SK-N-SH treated with all-trans-retinoic acid at 6 μM for 48 hours (cell line): ENCODE data around the gene DLG1.

ENCODE experiments used
- ATAC-seq: fragments of 200-7000 bp; cut with Tn5 transposase; 3 replicates; pipeline ENCODE4 v1.9.1; 2020; ENCODE audit warnings: mild to moderate bottlenecking, moderate library complexity
- ARNTL ChIP-seq: fragments of 450-650 bp; formaldehyde crosslinking; IDR thresholded peaks from 2 replicates; pipeline ENCODE4 v1.5.0; 2020; ENCODE audit warnings: low read depth, mild to moderate bottlenecking, moderate library complexity, borderline replicate concordance
- BACH2 ChIP-seq: fragments of 250-450 bp; sonication (Bioruptor Pico); IDR thresholded peaks from 2 replicates; pipeline ENCODE4 v1.9.0; 2021; ENCODE audit warnings: mild to moderate bottlenecking, borderline replicate concordance
- CSDC2 ChIP-seq: fragments of 250-450 bp; sonication (Bioruptor Pico); IDR thresholded peaks from 2 replicates; pipeline ENCODE4 v1.5.0; 2020; ENCODE audit warnings: mild to moderate bottlenecking, moderate library complexity
- ESRRG ChIP-seq: fragments of 250-450 bp; sonication (Bioruptor Pico); IDR thresholded peaks from 2 replicates; pipeline ENCODE4 v1.6.1; 2021; ENCODE audit warnings: mild to moderate bottlenecking
- GLIS3 ChIP-seq: fragments of 250-450 bp; sonication (Bioruptor Pico); IDR thresholded peaks from 2 replicates; pipeline ENCODE4 v1.5.0; 2020; ENCODE audit warnings: mild to moderate bottlenecking, moderate library complexity
- ISL1 ChIP-seq: fragments of 250-450 bp; sonication (Bioruptor Pico); IDR thresholded peaks from 2 replicates; pipeline ENCODE4 v2.1.2; 2022; ENCODE audit warnings: mild to moderate bottlenecking, moderate library complexity
- OSR1 ChIP-seq: fragments of 250-450 bp; sonication (Bioruptor Pico); IDR thresholded peaks from 2 replicates; pipeline ENCODE4 v1.8.0; 2022; ENCODE audit warnings: moderate library complexity, mild to moderate bottlenecking, inconsistent platforms
- PPARA ChIP-seq: fragments of 250-450 bp; sonication (Bioruptor Pico); IDR thresholded peaks from 2 replicates; pipeline ENCODE4 v1.5.0; 2020; ENCODE audit warnings: mild to moderate bottlenecking, borderline replicate concordance
- RARB ChIP-seq: fragments of 250-450 bp; sonication (Bioruptor Pico); IDR thresholded peaks from 2 replicates; pipeline ENCODE4 v1.8.0; 2021; ENCODE audit warnings: mild to moderate bottlenecking, moderate library complexity
- SNAI2 ChIP-seq: fragments of 250-450 bp; sonication (Bioruptor Pico); IDR thresholded peaks from 2 replicates; pipeline ENCODE4 v1.5.0; 2020; ENCODE audit warnings: mild to moderate bottlenecking, moderate library complexity
- TCF4 ChIP-seq: fragments of 250-450 bp; sonication (Bioruptor Pico); IDR thresholded peaks from 2 replicates; pipeline ENCODE4 v1.8.0; 2021; ENCODE audit warnings: mild to moderate bottlenecking, moderate library complexity, borderline replicate concordance
- TOX ChIP-seq: fragments of 250-450 bp; sonication (Bioruptor Pico); IDR thresholded peaks from 2 replicates; pipeline ENCODE4 v1.8.0; 2021; ENCODE audit warnings: mild to moderate bottlenecking, moderate library complexity, borderline replicate concordance
- TSHZ2 ChIP-seq: fragments of 250-450 bp; sonication (Bioruptor Pico); IDR thresholded peaks from 2 replicates; pipeline ENCODE4 v1.5.0; 2020; ENCODE audit warnings: mild to moderate bottlenecking, moderate library complexity
- ZC3H10 ChIP-seq: fragments of 250-450 bp; sonication (Bioruptor Pico); IDR thresholded peaks from 2 replicates; pipeline ENCODE4 v1.5.1; 2021; ENCODE audit warnings: mild to moderate bottlenecking, moderate library complexity
- ZFP3 ChIP-seq: fragments of 250-450 bp; sonication (Bioruptor Pico); IDR thresholded peaks from 2 replicates; pipeline ENCODE4 v1.5.0; 2020; ENCODE audit warnings: mild to moderate bottlenecking, moderate library complexity
- ZFP30 ChIP-seq: fragments of 450-650 bp; formaldehyde crosslinking; IDR thresholded peaks from 2 replicates; pipeline ENCODE4 v1.5.0; 2022; ENCODE audit warnings: mild to moderate bottlenecking, moderate library complexity
- TF ChIP-seq, protein P1 (sequence below): fragments of 250-450 bp; sonication (Bioruptor Pico); IDR thresholded peaks from 2 replicates; pipeline ENCODE4 v1.8.0; 2021; ENCODE audit warnings: low read depth, mild to moderate bottlenecking, moderate library complexity, borderline replicate concordance
- TF ChIP-seq, protein P2 (sequence below): fragments of 250-450 bp; sonication (Bioruptor Pico); IDR thresholded peaks from 2 replicates; pipeline ENCODE4 v1.5.1; 2021; ENCODE audit warnings: mild to moderate bottlenecking, moderate library complexity
- TF ChIP-seq, protein P3 (sequence below): fragments of 250-450 bp; sonication (Bioruptor Pico); IDR thresholded peaks from 2 replicates; pipeline ENCODE4 v1.5.1; 2020; ENCODE audit warnings: low read depth, mild to moderate bottlenecking, moderate library complexity
- TF ChIP-seq, protein P4 (sequence below): fragments of 250-450 bp; sonication (Bioruptor Pico); IDR thresholded peaks from 2 replicates; pipeline ENCODE4 v1.8.0; 2020; ENCODE audit warnings: mild to moderate bottlenecking, moderate library complexity, borderline replicate concordance

Gene DLG1

GRCh38 chr3:196997311-196997710, 301.1 kb downstream of the DLG1 start:
- no peak for ATAC-seq
- TF ChIP-seq, protein P1, sequence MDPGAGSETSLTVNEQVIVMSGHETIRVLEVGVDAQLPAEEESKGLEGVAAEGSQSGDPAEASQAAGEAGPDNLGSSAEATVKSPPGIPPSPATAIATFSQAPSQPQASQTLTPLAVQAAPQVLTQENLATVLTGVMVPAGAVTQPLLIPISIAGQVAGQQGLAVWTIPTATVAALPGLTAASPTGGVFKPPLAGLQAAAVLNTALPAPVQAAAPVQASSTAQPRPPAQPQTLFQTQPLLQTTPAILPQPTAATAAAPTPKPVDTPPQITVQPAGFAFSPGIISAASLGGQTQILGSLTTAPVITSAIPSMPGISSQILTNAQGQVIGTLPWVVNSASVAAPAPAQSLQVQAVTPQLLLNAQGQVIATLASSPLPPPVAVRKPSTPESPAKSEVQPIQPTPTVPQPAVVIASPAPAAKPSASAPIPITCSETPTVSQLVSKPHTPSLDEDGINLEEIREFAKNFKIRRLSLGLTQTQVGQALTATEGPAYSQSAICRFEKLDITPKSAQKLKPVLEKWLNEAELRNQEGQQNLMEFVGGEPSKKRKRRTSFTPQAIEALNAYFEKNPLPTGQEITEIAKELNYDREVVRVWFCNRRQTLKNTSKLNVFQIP (CRISPR knock-in tag) = no peak
- TF ChIP-seq ZC3H10 (CRISPR knock-in tag) (no peak), BACH2 (CRISPR knock-in tag) (no peak), CSDC2 (no peak), ESRRG (no peak)
- TF ChIP-seq, protein P2, sequence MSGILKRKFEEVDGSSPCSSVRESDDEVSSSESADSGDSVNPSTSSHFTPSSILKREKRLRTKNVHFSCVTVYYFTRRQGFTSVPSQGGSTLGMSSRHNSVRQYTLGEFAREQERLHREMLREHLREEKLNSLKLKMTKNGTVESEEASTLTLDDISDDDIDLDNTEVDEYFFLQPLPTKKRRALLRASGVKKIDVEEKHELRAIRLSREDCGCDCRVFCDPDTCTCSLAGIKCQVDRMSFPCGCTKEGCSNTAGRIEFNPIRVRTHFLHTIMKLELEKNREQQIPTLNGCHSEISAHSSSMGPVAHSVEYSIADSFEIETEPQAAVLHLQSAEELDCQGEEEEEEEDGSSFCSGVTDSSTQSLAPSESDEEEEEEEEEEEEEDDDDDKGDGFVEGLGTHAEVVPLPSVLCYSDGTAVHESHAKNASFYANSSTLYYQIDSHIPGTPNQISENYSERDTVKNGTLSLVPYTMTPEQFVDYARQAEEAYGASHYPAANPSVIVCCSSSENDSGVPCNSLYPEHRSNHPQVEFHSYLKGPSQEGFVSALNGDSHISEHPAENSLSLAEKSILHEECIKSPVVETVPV (CRISPR knock-in tag) = no peak
- TF ChIP-seq, protein P3, sequence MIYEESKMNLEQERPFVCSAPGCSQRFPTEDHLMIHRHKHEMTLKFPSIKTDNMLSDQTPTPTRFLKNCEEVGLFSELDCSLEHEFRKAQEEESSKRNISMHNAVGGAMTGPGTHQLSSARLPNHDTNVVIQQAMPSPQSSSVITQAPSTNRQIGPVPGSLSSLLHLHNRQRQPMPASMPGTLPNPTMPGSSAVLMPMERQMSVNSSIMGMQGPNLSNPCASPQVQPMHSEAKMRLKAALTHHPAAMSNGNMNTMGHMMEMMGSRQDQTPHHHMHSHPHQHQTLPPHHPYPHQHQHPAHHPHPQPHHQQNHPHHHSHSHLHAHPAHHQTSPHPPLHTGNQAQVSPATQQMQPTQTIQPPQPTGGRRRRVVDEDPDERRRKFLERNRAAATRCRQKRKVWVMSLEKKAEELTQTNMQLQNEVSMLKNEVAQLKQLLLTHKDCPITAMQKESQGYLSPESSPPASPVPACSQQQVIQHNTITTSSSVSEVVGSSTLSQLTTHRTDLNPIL (CRISPR knock-in tag) = no peak

DNA sequence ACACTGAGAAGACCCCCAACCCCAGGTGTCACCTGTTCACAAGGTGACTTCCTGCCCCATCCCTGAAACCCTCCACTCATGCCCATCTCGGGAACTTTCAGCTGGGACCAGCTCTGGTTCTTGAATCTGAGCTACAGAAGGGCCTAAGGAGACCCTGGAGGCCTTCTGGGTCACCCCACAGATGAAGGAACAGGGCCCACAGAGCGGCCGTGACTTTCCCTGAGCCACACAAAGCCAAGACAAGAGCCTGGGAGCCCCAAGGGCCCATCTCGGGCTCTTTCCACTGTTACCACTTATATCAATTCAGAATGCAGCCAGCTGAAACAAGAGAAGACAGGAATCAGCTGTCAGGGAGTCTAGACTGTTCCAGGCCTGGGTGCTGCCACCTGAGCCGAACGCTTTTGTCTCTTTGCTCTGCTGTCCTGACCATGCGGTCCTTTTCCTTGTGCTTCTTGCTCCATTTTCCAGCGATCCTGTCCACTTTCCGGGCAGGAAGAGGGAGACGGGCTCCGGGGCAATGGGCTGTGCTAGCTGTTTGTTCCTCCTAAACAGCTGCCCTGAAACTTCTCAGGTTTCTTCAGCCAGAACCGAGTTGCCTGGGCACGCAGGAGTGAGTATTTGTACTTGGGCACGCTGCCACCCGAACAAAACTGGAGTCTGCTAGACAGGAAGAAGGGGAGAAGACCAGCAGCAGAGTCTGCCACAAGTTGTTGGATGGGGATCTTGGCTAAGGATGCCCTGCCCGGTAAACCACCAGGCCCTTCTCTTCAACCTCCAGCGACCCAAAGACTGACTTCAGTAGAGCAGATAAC, 301.8 kb downstream of the DLG1 start:
- ATAC-seq = no peak

GRCh38 chr3:196995646-196996355, 302.6 kb downstream of the DLG1 start:
- no peak for ATAC-seq
- TF ChIP-seq SNAI2 (CRISPR knock-in tag) (no peak), RARB (CRISPR knock-in tag) (no peak)
- TF ChIP-seq, all 23 proteins: peak for 0

More for the DNA sequence above, 301.8 kb downstream of the DLG1 start:
- TF ChIP-seq SNAI2 (CRISPR knock-in tag) (no peak), ARNTL (no peak), TCF4 (CRISPR knock-in tag) (no peak), ZFP30 (CRISPR knock-in tag) (no peak), GLIS3 (no peak), ISL1 (CRISPR knock-in tag) (no peak), RARB (CRISPR knock-in tag) (no peak)

DNA sequence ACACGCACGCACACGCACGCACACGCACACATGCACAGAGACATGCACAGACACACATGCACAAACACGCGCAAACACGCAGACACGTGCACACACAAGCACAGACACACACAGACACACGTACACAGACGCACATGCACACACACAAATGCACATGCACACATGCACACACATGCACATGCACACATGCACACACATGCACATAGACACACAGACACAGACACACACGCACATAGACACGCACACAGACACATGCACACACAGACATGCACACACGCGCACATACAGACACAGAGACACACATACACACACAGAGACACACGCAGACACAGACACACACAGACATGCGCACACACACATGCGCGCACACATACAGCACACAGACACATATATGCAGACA, 303.4 kb downstream of the DLG1 start:
- TF ChIP-seq ISL1 (CRISPR knock-in tag) (no peak), TOX (no peak), PPARA (CRISPR knock-in tag) (no peak), TCF4 (CRISPR knock-in tag) (no peak), ARNTL (no peak), ZFP30 (CRISPR knock-in tag) (no peak), ZC3H10 (CRISPR knock-in tag) (no peak), TSHZ2 (CRISPR knock-in tag) (no peak), ZFP3 (CRISPR knock-in tag) (no peak), OSR1 (CRISPR knock-in tag) (no peak)
- TF ChIP-seq, protein P4, sequence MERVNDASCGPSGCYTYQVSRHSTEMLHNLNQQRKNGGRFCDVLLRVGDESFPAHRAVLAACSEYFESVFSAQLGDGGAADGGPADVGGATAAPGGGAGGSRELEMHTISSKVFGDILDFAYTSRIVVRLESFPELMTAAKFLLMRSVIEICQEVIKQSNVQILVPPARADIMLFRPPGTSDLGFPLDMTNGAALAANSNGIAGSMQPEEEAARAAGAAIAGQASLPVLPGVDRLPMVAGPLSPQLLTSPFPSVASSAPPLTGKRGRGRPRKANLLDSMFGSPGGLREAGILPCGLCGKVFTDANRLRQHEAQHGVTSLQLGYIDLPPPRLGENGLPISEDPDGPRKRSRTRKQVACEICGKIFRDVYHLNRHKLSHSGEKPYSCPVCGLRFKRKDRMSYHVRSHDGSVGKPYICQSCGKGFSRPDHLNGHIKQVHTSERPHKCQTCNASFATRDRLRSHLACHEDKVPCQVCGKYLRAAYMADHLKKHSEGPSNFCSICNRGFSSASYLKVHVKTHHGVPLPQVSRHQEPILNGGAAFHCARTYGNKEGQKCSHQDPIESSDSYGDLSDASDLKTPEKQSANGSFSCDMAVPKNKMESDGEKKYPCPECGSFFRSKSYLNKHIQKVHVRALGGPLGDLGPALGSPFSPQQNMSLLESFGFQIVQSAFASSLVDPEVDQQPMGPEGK = no peak
- ATAC-seq = no peak
